ENCODE results near the gene ZNF746. TPM values are rescaled to one million over a fixed set of nuclear protein-coding genes. Genes with fewer than 3 reads are reported as not detected.

The ZNF746 gene
- total and polyA plus RNA-seq, 2 donors (not counting 3 experiments of a cell fraction or from before 2014, with no cell fraction given): 10.5 to 20.8 TPM

GRCh38 chr7:149462101-149462520, 35.5 kb downstream of the ZNF746 start:
- Histone ChIP-seq H3K36me3 (ENCODE audit: control insufficient read depth in 2 of 2, extremely low read depth in 1 of 2, insufficient read depth in 2 of 2, low read length in 2 of 2) (no peaks in the 10 kb centered on the region), H3K9ac (replicated peaks; ENCODE audit: extremely low read depth, insufficient read depth, low read length) (no peak overlapping the region), H3K4me2 (ENCODE audit: insufficient read depth, low read length) (no peak overlapping the region), H2AFZ (ENCODE audit: low read depth, low read length) (no peak overlapping the region), H3K4me3 (replicated peaks in 1 of 3; ENCODE audit: insufficient read depth in 1 of 3, low read depth in 1 of 3, low read length in 3 of 3) (no peak overlapping the region), H3K9me3 (replicated peaks; ENCODE audit: control insufficient read depth, insufficient read depth, low read length) (no peaks in the 10 kb centered on the region), H3K27ac (ENCODE audit: insufficient read depth, low read depth, low read length) (no peak overlapping the region), H4K20me1 (replicated peaks; ENCODE audit: control insufficient read depth, extremely low read depth, insufficient read depth, low read length) (no peaks in the 10 kb centered on the region), H3K9me1 (replicated peaks; ENCODE audit: control insufficient read depth, extremely low read depth, insufficient read depth, low read length) (no peaks in the 10 kb centered on the region), H3K4me1 (ENCODE audit: control insufficient read depth, extremely low read depth, insufficient read depth, low read length) (peaks cover 9% of the 10 kb centered on the region), H3K27me3 (ENCODE audit: control insufficient read depth in 2 of 2, insufficient read depth in 2 of 2, low read length in 2 of 2) (peaks cover 0 to 4% of the 10 kb centered on the region in 2 experiments), H3K79me2 (ENCODE audit: control insufficient read depth, insufficient read depth, low read length) (peaks cover 14% of the 10 kb centered on the region)
- dilution Hi-C loops (cut with MboI; ENCODE audit: extremely low pct_ligation_motif_present, low sequenced_read_pairs) (no loop called here), intact Hi-C loops (cut with micrococcal nuclease) (loop anchor here (5.0 kb wide), 1 partner anchor 335 kb away; the partner anchor contains the start of gene ZNF425)
- CTCF ChIA-PET: interaction anchor here (3.7 kb wide), 1 partner anchor 39 kb away, joined by 26 read pairs; no protein-coding TSS in a partner anchor
- no TSS peak for BruUV-seq (replicated peaks)
- TF ChIP-seq FOS (IDR thresholded peaks at IDR 0.05; ENCODE audit: borderline replicate concordance, insufficient read depth, low read length) (no peak), MAX (IDR thresholded peaks at IDR 0.05; ENCODE audit: insufficient read depth, insufficient read length) (no peak), MYC (IDR thresholded peaks at IDR 0.05; ENCODE audit: low read depth, low read length) (no peak), POLR2AphosphoS5 (IDR thresholded peaks at IDR 0.05; ENCODE audit: insufficient read depth, low read depth, low read length) (no peak), EZH2 (IDR thresholded peaks at IDR 0.05; ENCODE audit: borderline replicate concordance, low read depth, low read length, severe bottlenecking) (no peak), POLR2A (IDR thresholded peaks at IDR 0.05; ENCODE audit: low read depth, low read length) (no peak), JUN (IDR thresholded peaks at IDR 0.05; ENCODE audit: borderline replicate concordance, insufficient read depth, insufficient read length, low read depth) (no peak), CTCF (IDR thresholded peaks at IDR 0.05; ENCODE audit: extremely low read depth in 1 of 2, insufficient read depth in 1 of 2, low read depth in 1 of 2, low read length in 2 of 2) (no peak), GATA2 (IDR thresholded peaks at IDR 0.05; ENCODE audit: insufficient read depth, insufficient read length, low read depth, low read length) (no peak)
- FAIRE-seq (no peak), DNase-seq (ENCODE audit: low read depth, low spot score) (no peak)
- POLR2A ChIA-PET: no interaction called here
